ENCODE results near the gene HOXA9. TPM values are rescaled to one million over a fixed set of nuclear protein-coding genes. Genes with fewer than 3 reads are reported as not detected.
A peak's percentile ranks its signal among the peaks of the same experiment; 100 is the strongest.

The HOXA9 gene
- polyA plus RNA-seq, 2 of the 4 experiments (the other 2 are of a cell fraction): 1.4 TPM

DNA sequence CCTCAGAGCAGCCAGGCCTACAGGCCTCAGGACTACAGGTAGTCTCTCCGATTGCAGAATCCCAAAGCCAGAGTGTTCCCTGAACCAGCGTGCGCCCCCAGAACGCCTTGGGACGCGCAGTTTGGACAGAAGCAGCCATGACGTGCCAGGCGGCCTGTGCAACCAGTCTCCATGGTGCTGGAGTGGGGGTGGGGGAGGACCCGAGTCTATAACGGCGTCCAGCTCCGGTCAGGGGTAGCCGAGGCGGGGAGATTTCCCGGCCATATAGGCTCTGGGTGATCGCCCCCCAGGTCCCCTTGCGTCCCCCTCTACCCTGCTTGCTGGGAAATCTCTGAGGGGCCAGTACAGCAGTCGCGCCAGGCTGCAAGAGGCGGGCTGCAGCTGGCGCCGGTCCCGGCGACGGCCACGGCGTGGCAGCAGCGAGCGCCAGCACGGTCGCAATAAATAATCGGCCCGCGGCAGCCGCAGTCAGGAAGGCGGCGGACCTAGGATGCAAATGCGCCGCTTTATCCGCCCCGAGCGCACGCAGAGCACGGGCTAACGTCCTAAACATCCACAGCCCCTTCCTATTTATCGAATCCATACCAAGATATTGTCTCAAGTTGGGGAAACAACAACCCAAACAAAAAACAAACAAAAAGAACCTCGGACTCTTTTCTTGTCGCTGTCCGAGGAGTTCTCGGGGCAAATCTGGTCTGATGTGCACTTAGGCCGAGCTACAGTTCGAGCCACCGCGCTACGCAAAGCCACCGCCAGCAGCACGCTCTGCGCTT lies 14.6 kb downstream of the HOXA9 start:
- H3K27ac ChIP-seq: peak overlapping the region; percentile 88 to 90
- no peaks in the 10 kb centered on the region for H3K9me3 ChIP-seq
- WGBS (ENCODE audit: missing lambda C conversion rate): 20% methylated on average over 21 of the region's 58 CpGs
- peak; percentile 92 to 93 for ATAC-seq
- CTCF ChIA-PET: interaction anchor here (0.5 to 11.1 kb wide), 36 partner anchors 8 to 1258 kb away, joined by 3 to 160 read pairs (median 5); partner anchors contain the start of genes HIBADH, HOXA5 and HOXA9
- peaks cover 16% of the 10 kb centered on the region for H3K4me1 ChIP-seq
- POLR2A ChIA-PET: interaction anchor here (0.5 to 2.1 kb wide), 9 partner anchors 10 to 950 kb away, joined by 3 to 14 read pairs (median 4); partner anchors contain the start of gene HNRNPA2B1
- H3K4me2 ChIP-seq: peak overlapping the region; percentile 90
- peak overlapping the region; percentile 49 for H3K4me3 ChIP-seq
- peak; percentile 81 to 91 for DNase-seq (ENCODE audit: low read depth in 1 of 2, low spot score in 1 of 2)
- no peak for FAIRE-seq
- TF ChIP-seq, protein P1, sequence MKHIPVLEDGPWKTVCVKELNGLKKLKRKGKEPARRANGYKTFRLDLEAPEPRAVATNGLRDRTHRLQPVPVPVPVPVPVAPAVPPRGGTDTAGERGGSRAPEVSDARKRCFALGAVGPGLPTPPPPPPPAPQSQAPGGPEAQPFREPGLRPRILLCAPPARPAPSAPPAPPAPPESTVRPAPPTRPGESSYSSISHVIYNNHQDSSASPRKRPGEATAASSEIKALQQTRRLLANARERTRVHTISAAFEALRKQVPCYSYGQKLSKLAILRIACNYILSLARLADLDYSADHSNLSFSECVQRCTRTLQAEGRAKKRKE (CRISPR knock-in tag; IDR thresholded peaks at IDR 0.05; ENCODE audit: low read depth): no peak
- TF ChIP-seq HDAC2 (IDR thresholded peaks at IDR 0.05): no peak
- TF ChIP-seq EHMT2 (IDR thresholded peaks at IDR 0.05; ENCODE audit: low read depth): no peak
- TF ChIP-seq, protein P2, sequence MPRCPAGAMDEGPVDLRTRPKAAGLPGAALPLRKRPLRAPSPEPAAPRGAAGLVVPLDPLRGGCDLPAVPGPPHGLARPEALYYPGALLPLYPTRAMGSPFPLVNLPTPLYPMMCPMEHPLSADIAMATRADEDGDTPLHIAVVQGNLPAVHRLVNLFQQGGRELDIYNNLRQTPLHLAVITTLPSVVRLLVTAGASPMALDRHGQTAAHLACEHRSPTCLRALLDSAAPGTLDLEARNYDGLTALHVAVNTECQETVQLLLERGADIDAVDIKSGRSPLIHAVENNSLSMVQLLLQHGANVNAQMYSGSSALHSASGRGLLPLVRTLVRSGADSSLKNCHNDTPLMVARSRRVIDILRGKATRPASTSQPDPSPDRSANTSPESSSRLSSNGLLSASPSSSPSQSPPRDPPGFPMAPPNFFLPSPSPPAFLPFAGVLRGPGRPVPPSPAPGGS (IDR thresholded peaks at IDR 0.05): no peak
- 0 out of 4 replicates have a peak, but pooled peaks of 1 of the 2 experiments have one; percentile 3 for TF ChIP-seq CEBPB (IDR thresholded peaks at IDR 0.05)
- no peak for TF ChIP-seq ZSCAN20 (CRISPR knock-in tag; IDR thresholded peaks at IDR 0.05)
- TF ChIP-seq CHD2 (IDR thresholded peaks at IDR 0.05; ENCODE audit: low read length, partially characterized antibody): no peak
- no peak for TF ChIP-seq ZC3H11A (IDR thresholded peaks at IDR 0.05)
- TF ChIP-seq, protein P3, sequence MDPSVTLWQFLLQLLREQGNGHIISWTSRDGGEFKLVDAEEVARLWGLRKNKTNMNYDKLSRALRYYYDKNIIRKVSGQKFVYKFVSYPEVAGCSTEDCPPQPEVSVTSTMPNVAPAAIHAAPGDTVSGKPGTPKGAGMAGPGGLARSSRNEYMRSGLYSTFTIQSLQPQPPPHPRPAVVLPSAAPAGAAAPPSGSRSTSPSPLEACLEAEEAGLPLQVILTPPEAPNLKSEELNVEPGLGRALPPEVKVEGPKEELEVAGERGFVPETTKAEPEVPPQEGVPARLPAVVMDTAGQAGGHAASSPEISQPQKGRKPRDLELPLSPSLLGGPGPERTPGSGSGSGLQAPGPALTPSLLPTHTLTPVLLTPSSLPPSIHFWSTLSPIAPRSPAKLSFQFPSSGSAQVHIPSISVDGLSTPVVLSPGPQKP (IDR thresholded peaks at IDR 0.05; ENCODE audit: low read depth, low read length): no peak
- TF ChIP-seq NFE2L2 (conservative IDR thresholded peaks at IDR 0.05; ENCODE audit: low read length): no peak
- TF ChIP-seq FOSL2 (IDR thresholded peaks at IDR 0.05): no peak
- TF ChIP-seq FOSL2 (CRISPR knock-in tag; IDR thresholded peaks at IDR 0.05): no peak
- TF ChIP-seq NR3C1 (IDR thresholded peaks at IDR 0.05): no peak
- peak; percentile 18 to 63; a peak in 3 of 5 replicates for TF ChIP-seq JUN (IDR thresholded peaks at IDR 0.05)
- TF ChIP-seq RARB (CRISPR knock-in tag; IDR thresholded peaks at IDR 0.05): no peak
- TF ChIP-seq ZNF302 (CRISPR knock-in tag; IDR thresholded peaks at IDR 0.05): no peak
- peak; percentile 92 for TF ChIP-seq HOXB5 (CRISPR knock-in tag; IDR thresholded peaks at IDR 0.05)
- no peak for TF ChIP-seq MYC (IDR thresholded peaks at IDR 0.05; ENCODE audit: borderline replicate concordance, low read length)
- TF ChIP-seq RAD21 (conservative IDR thresholded peaks at IDR 0.05 in 1 of 2, IDR thresholded peaks at IDR 0.05 in 1 of 2): peak; percentile 31 to 55; a peak in 4 of 5 replicates
- TF ChIP-seq SREBF2 (IDR thresholded peaks at IDR 0.05): no peak
- no peak for TF ChIP-seq FOSB (CRISPR knock-in tag; IDR thresholded peaks at IDR 0.05)
- TF ChIP-seq POLR2A (IDR thresholded peaks at IDR 0.05; ENCODE audit: low read length): peak; percentile 56
- TF ChIP-seq, protein P4, sequence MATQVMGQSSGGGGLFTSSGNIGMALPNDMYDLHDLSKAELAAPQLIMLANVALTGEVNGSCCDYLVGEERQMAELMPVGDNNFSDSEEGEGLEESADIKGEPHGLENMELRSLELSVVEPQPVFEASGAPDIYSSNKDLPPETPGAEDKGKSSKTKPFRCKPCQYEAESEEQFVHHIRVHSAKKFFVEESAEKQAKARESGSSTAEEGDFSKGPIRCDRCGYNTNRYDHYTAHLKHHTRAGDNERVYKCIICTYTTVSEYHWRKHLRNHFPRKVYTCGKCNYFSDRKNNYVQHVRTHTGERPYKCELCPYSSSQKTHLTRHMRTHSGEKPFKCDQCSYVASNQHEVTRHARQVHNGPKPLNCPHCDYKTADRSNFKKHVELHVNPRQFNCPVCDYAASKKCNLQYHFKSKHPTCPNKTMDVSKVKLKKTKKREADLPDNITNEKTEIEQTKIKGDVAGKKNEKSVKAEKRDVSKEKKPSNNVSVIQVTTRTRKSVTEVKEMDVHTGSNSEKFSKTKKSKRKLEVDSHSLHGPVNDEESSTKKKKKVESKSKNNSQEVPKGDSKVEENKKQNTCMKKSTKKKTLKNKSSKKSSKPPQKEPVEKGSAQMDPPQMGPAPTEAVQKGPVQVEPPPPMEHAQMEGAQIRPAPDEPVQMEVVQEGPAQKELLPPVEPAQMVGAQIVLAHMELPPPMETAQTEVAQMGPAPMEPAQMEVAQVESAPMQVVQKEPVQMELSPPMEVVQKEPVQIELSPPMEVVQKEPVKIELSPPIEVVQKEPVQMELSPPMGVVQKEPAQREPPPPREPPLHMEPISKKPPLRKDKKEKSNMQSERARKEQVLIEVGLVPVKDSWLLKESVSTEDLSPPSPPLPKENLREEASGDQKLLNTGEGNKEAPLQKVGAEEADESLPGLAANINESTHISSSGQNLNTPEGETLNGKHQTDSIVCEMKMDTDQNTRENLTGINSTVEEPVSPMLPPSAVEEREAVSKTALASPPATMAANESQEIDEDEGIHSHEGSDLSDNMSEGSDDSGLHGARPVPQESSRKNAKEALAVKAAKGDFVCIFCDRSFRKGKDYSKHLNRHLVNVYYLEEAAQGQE (IDR thresholded peaks at IDR 0.05): peak; percentile 83
- no peak for TF ChIP-seq ESRRA (IDR thresholded peaks at IDR 0.05; ENCODE audit: borderline replicate concordance, low read length)
- no peak for TF ChIP-seq ZFP36 (IDR thresholded peaks at IDR 0.05; ENCODE audit: borderline replicate concordance, partially characterized antibody)
- TF ChIP-seq, protein P5, sequence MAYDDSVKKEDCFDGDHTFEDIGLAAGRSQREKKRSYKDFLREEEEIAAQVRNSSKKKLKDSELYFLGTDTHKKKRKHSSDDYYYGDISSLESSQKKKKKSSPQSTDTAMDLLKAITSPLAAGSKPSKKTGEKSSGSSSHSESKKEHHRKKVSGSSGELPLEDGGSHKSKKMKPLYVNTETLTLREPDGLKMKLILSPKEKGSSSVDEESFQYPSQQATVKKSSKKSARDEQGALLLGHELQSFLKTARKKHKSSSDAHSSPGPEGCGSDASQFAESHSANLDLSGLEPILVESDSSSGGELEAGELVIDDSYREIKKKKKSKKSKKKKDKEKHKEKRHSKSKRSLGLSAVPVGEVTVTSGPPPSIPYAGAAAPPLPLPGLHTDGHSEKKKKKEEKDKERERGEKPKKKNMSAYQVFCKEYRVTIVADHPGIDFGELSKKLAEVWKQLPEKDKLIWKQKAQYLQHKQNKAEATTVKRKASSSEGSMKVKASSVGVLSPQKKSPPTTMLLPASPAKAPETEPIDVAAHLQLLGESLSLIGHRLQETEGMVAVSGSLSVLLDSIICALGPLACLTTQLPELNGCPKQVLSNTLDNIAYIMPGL (CRISPR knock-in tag; IDR thresholded peaks at IDR 0.05; ENCODE audit: borderline replicate concordance): no peak
- no peak for TF ChIP-seq EP300 (IDR thresholded peaks at IDR 0.05)
- no peak for TF ChIP-seq KDM1A (IDR thresholded peaks at IDR 0.05; ENCODE audit: low read depth)
- no peak for TF ChIP-seq BHLHE40 (IDR thresholded peaks at IDR 0.05; ENCODE audit: low read depth, low read length)
- 0 out of 2 replicates have a peak, but pooled peaks have one; percentile 35 for TF ChIP-seq HOXB13 (CRISPR knock-in tag; IDR thresholded peaks at IDR 0.05; ENCODE audit: low read depth)
- TF ChIP-seq GATA3 (IDR thresholded peaks at IDR 0.05; ENCODE audit: borderline replicate concordance): no peak
- TF ChIP-seq SMC3 (IDR thresholded peaks at IDR 0.05): peak; percentile 69
- no peak for TF ChIP-seq KDM5A (IDR thresholded peaks at IDR 0.05)

Data from A549 (cell line).